Hematopoietic multipotent progenitor cell treated with erythropoietin and hydrocortisone succinate and interleukin-3 and kit ligand, for 4 days (in vitro differentiated cells): ENCODE measurements around the gene DXO.
"Not testable (repeated sequence)": the region's sequence is repeated elsewhere in the genome, so short reads cannot be mapped to it uniquely, and the experiment has no call there.

Experiments
- DNase-seq: peaks from one replicate; pipeline ENCODE4 v3.0.0-alpha.2; 2015

The DXO gene

GRCh38 chr6:31956796-31957195 is 15.1 kb downstream of the DXO start:
- no peak for DNase-seq

DNA sequence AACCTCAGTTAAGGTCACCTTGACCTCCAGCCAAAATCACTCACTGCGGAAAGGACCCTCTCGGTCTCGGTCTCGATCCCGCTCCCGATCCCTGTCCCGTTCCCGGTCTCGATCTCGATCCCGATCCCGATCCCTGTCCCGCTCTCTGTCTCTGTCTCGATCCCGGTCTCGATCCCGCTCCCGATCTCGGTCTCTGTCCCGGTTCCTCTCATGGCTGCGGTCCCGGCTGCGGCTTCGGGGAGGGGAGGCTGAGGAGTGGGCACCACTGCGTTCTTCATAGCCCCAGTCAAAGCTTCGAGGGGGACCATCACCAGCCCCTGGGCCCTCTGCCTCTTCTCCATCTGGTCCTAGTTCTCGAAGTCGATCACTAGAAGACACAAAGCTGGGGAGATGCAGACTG is 17.4 kb downstream of the DXO start:
- DNase-seq, result no peak

GRCh38 chr6:31952890-31953289 is 19.0 kb downstream of the DXO start:
- no peak for DNase-seq

GRCh38 chr6:31952140-31952805 is 19.7 kb downstream of the DXO start:
- DNase-seq, result peak; percentile 72

DNA sequence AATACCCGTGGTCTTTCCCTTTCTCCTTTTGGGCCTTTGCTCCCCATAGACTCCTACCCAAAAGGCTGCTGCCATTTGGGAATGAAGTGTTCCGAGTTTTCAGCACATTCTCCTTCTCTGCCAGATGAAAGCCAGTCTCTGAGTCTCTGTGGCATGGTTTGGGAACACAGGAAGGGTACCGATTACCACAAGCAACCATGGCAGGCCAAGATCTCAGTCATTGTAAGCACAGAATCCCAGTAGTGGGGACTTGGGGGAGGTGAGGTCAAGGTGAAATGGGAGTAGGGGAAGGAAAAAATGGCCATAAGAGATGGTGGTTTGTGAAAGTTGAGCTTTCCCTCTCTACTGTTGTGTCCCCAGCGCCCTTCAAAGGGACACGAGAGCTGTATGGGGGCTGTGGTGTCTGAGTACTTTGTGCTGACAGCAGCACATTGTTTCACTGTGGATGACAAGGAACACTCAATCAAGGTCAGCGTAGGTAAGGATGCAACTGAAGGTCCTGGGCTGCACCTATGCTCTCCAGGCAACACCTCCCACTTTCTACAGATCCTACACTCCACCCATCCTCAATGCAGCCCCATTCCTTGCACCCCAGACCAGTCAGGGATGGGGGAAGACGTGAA is 21.9 kb downstream of the DXO start:
- no peak for DNase-seq

- no peak for DNase-seq
Observed at GRCh38 chr6:31948753-31949413, 23.1 kb downstream of the DXO start.

DNA sequence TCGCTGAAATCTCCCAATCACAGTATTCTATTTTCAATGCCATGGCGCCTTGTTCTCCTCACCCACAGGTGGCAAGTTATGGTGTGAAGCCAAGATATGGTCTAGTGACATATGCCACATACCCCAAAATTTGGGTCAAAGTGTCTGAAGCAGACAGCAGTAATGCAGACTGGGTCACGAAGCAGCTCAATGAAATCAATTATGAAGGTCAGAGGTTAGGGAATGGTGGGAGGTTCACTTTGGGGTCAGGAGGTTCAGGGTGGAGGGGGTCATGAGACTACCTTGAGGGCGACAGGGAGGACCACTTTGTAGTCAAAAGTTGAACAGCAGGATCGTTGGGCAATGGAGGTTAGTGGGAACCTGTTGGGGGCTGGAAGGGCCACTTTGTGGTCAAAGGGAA is 23.6 kb downstream of the DXO start:
- DNase-seq, result no peak

- DNase-seq, result no peak
Observed at GRCh38 chr6:31947864-31948263, 24.1 kb downstream of the DXO start.

- DNase-seq, result no peak
Observed at GRCh38 chr6:31947070-31947675, 24.8 kb downstream of the DXO start.

- no peak for DNase-seq
Observed at GRCh38 chr6:31946370-31946885, 25.5 kb downstream of the DXO start.

GRCh38 chr6:31945507-31946369 is 26.2 kb downstream of the DXO start, which contains the start of gene CFB:
Gene CFB, plus strand, starts transcription at chr6:31946095. Its CDS starts 127 bp downstream, at chr6:31946222.
- no peak for DNase-seq

- DNase-seq, result no peak
Observed at GRCh38 chr6:31945154-31945506, 26.8 kb downstream of the DXO start.

DNA sequence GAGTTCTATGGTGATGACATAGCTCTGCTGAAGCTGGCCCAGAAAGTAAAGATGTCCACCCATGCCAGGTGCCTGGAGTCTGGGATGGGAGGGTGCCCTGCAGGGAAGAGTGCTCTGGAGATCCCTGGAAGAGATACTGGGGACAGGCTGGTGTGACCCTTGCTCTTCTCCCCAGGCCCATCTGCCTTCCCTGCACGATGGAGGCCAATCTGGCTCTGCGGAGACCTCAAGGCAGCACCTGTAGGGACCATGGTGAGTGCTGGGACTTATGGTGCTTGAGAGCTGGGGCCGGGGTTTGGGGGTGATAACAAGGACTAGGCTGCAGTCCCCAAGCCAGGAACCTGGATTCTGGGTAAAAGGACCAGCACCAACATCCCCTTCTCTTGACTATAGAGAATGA is 28.2 kb downstream of the DXO start:
- DNase-seq, result no peak

- no peak for DNase-seq
Observed at GRCh38 chr6:31940256-31940664, 31.7 kb downstream of the DXO start.

DNA sequence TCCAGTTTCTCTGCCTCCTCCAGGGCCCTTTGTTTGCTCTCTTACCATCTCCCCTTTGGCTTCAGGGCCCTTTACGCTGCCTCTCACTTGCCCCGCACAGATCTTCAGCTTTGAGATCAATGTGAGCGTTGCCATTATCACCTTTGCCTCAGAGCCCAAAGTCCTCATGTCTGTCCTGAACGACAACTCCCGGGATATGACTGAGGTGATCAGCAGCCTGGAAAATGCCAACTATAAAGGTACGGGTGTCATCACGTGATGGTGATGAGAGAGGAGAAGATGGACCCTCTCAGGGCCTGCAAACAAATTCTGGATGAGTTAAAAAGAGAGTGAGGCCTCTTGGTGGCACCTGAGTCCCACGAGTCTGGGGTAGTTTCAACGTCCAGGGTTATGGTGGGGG is 36.1 kb downstream of the DXO start:
- DNase-seq, result no peak

- no peak for DNase-seq
Observed at GRCh38 chr6:31935021-31935420, 36.9 kb downstream of the DXO start.

GRCh38 chr6:31933537-31933936 is 38.4 kb downstream of the DXO start:
- DNase-seq, result no peak

- DNase-seq, result not testable (repeated sequence)
Observed at GRCh38 chr6:31932137-31932536, 39.8 kb downstream of the DXO start.

DNA sequence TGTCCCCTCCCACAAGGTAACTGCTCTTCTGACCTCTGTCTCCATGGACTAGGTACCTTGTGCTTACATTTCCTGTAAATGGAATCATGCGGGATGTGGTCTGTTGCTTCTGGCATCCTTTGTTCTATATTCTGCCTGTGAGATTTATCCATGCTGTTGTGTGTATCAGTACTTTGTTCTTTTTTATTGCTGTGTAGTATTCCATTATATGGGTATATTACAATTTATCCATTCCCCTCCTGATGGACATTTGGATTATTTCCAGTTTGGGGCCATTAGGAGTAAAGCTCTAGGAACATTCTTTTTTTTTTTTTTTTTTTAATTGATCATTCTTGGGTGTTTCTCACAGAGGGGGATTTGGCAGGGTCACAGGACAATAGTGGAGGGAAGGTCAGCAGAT is 41.0 kb downstream of the DXO start:
- DNase-seq, result no peak

GRCh38 chr6:31928672-31928939 is 43.3 kb downstream of the DXO start:
- DNase-seq, result no peak

DNA sequence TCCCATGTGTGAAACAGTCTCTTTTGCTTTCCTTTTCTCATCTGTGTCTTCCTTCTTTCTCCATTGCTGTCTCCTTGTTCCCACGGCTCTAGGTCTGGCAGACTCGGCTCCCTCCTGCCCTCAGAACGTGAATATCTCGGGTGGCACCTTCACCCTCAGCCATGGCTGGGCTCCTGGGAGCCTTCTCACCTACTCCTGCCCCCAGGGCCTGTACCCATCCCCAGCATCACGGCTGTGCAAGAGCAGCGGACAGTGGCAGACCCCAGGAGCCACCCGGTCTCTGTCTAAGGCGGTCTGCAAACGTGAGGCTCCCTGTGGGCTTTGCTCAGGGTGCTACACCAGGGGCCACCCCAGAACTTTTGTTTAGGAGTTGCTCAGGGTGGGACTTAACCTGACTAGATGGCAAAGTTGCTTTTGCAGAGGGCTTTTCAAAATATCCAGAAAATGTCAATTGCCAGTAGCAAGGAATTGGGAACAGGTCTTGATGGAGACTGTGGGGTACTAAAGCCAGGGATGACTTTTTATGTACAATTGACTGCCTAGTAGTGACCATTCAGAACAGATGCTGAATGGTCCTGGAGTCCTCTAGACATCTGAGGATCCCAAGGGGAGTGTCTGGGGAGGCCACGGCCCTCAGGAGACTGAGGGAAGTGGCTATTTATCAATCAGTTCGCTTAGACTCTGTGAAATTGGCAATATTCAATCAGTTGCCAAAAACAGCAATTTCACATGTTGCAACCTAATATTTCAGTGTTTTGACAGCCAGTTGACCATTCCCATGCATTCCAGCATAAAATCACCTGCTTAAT is 43.9 kb downstream of the DXO start:
- DNase-seq, result no peak

GRCh38 chr6:31927242-31927862 is 44.6 kb downstream of the DXO start, which contains the start of gene C2:
Gene C2, plus strand, starts transcription at chr6:31927717. Its CDS starts 36 bp downstream, at chr6:31927753.
- DNase-seq, result no peak
